ENCODE results near the gene SORD.

SORD gene

DNA sequence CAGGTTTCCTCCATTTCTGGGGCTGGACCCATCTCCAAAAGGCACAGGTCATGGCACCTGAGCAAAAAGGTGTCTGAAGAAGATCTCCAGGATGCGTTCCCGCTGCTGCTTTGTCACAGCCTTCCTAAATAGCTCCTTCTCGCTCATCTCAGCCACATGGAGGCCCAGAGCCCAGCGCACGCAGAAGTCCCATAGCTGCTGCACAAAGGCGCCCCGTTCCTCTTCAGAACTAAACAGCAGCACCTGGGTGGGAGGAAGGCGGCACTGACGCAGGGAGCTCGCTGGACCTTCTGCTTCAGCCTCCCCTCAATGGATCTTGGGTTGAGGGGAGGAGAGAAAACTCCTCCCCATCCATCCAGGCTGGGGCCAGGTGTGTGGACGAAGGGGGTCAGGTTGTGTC lies 82.6 kb downstream of the SORD start:
- Histone ChIP-seq H3K27me3 (ENCODE audit: insufficient read depth, poor library complexity, severe bottlenecking) (peaks cover 10% of the 10 kb centered on the region), H3K9me3 (ENCODE audit: severe bottlenecking) (no peaks in the 10 kb centered on the region), H3K4me1 (ENCODE audit: insufficient read depth, poor library complexity, severe bottlenecking) (no peaks in the 10 kb centered on the region), H3K4me3 (ENCODE audit: severe bottlenecking) (no peak overlapping the region), H3K36me3 (ENCODE audit: low read depth) (no peaks in the 10 kb centered on the region), H3K27ac (ENCODE audit: poor library complexity, severe bottlenecking) (no peak overlapping the region)
- ATAC-seq (ENCODE audit: low read depth) = no peak
- TF ChIP-seq, protein P1, sequence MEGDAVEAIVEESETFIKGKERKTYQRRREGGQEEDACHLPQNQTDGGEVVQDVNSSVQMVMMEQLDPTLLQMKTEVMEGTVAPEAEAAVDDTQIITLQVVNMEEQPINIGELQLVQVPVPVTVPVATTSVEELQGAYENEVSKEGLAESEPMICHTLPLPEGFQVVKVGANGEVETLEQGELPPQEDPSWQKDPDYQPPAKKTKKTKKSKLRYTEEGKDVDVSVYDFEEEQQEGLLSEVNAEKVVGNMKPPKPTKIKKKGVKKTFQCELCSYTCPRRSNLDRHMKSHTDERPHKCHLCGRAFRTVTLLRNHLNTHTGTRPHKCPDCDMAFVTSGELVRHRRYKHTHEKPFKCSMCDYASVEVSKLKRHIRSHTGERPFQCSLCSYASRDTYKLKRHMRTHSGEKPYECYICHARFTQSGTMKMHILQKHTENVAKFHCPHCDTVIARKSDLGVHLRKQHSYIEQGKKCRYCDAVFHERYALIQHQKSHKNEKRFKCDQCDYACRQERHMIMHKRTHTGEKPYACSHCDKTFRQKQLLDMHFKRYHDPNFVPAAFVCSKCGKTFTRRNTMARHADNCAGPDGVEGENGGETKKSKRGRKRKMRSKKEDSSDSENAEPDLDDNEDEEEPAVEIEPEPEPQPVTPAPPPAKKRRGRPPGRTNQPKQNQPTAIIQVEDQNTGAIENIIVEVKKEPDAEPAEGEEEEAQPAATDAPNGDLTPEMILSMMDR (IDR thresholded peaks at IDR 0.05; ENCODE audit: poor library complexity, severe bottlenecking) = no peak
- DNase-seq (ENCODE audit: low spot score) = peak; percentile 67

DNA sequence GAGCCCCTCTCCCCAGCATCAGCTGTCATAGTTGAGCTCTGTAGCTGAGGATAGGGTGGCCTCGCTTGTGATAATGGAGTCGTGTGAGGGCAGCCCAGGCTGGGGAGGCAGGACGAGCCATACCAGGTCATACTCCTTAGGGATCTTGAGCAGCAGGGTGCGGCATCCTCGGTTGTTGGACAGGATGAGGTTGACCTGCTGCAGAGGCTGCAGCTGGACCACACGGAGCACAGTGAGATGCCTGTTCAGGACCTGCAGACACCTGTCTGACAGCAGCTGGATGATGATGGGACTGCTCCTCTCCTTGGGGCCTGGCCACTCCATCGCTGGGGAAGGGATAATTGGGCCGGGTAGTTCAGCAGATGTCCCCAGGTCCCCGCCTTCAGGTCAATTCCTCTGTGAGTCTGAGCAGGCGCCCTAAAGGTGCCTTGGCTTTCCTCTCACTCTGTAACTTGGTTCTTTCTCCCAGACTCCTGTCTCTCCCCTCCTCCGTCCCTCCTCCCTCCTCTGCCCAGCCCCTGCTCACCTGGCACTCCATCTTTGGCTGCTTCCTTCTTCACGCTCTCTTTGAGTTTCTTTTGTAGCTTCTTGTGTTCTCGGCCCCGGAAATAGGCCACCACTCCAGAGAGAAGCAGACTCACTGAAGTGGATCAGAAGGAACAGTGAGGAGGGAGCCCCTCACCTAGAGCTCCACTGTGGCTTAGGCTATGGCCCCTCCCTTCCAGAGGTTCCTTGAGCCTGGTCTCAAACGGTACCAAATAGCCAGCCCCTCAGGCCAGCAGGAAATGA lies 83.2 kb downstream of the SORD start:
- TF ChIP-seq, protein P1 (IDR thresholded peaks at IDR 0.05; ENCODE audit: poor library complexity, severe bottlenecking) = no peak
- DNase-seq (ENCODE audit: low spot score) = peak; percentile 60
- H3K9me3 ChIP-seq (ENCODE audit: severe bottlenecking) = no peaks in the 10 kb centered on the region
- H3K27ac ChIP-seq (ENCODE audit: poor library complexity, severe bottlenecking) = no peak overlapping the region
- H3K4me1 ChIP-seq (ENCODE audit: insufficient read depth, poor library complexity, severe bottlenecking) = no peaks in the 10 kb centered on the region
- H3K36me3 ChIP-seq (ENCODE audit: low read depth) = no peaks in the 10 kb centered on the region
- ATAC-seq (ENCODE audit: low read depth) = no peak; the same call in 2 of the 3 replicates
- peaks cover 11% of the 10 kb centered on the region for H3K27me3 ChIP-seq (ENCODE audit: insufficient read depth, poor library complexity, severe bottlenecking)
- H3K4me3 ChIP-seq (ENCODE audit: severe bottlenecking) = no peak overlapping the region

DNA sequence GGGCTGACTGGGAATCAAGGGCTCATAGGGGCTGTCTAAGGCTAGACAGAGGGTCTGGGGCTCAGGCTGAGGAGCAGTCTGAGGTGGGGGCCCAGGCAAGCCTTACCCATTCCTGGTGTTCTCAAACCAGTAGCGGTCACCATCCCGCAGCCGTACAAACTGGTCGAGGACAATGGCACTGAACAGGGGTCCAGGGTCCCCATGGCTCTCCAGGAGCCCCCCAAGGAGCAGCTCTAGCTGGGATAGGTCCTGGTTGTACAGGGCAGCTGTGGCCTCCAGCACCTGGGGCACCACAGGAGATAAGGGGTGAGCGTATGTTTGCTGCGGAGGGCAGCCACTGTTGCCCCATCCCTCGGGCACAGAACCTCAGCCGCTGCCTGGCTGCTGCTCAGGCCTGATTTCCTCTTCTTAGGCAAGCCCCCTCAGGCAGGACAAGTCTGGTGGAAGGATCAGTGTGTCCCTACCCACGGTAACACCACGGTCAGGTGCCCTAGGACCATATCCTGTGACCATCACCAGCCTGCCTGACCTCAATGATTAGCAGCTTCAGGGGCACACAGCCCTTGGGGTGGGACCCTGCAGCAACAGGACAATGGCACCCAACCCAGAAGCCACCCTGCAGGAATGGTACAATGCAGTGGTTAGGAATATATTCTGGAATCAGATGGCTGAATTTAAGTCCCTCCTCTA lies 85.1 kb downstream of the SORD start:
- Histone ChIP-seq H3K4me1 (ENCODE audit: insufficient read depth, poor library complexity, severe bottlenecking) (no peaks in the 10 kb centered on the region), H3K27ac (ENCODE audit: poor library complexity, severe bottlenecking) (no peak overlapping the region), H3K9me3 (ENCODE audit: severe bottlenecking) (no peaks in the 10 kb centered on the region), H3K4me3 (ENCODE audit: severe bottlenecking) (no peak overlapping the region), H3K27me3 (ENCODE audit: insufficient read depth, poor library complexity, severe bottlenecking) (peaks cover 30% of the 10 kb centered on the region), H3K36me3 (ENCODE audit: low read depth) (no peaks in the 10 kb centered on the region)
- TF ChIP-seq, protein P1 (IDR thresholded peaks at IDR 0.05; ENCODE audit: poor library complexity, severe bottlenecking) = no peak
- DNase-seq (ENCODE audit: low spot score) = no peak
- ATAC-seq (ENCODE audit: low read depth) = no peak

DNA sequence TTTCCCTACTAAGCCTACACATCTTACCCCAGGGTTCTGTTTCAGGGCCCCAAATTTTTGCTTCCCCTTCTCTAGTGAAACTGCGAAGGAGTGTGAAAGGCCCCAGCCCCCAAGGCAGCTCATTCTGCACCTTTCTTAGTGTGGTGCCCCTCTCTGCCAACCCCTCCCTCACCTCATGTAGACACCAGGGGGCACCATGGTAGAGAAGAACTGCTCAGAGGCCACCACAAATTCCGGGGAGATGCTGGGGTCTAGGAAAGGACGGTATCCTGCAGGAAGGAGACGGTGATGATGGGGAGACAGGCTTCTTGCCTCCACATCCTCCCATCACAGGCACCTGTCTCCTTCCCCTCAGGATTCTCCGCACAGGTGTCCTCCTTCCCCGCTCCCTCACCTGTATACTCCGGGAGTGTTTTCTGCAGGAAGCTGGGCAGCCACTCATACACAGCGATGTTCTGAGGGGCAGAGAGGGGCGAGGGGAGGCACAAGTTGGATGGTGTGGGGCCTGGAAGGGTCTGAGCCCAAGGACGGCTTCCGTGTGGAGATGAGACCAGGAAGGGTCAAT lies 87.3 kb downstream of the SORD start:
- no peak for DNase-seq (ENCODE audit: low spot score)
- ATAC-seq (ENCODE audit: low read depth) = no peak
- no peaks in the 10 kb centered on the region for H3K36me3 ChIP-seq (ENCODE audit: low read depth)
- no peak overlapping the region for H3K4me3 ChIP-seq (ENCODE audit: severe bottlenecking)
- peaks cover 52% of the 10 kb centered on the region for H3K27me3 ChIP-seq (ENCODE audit: insufficient read depth, poor library complexity, severe bottlenecking)
- no peaks in the 10 kb centered on the region for H3K4me1 ChIP-seq (ENCODE audit: insufficient read depth, poor library complexity, severe bottlenecking)
- no peak overlapping the region for H3K27ac ChIP-seq (ENCODE audit: poor library complexity, severe bottlenecking)
- no peaks in the 10 kb centered on the region for H3K9me3 ChIP-seq (ENCODE audit: severe bottlenecking)
- TF ChIP-seq, protein P1 (IDR thresholded peaks at IDR 0.05; ENCODE audit: poor library complexity, severe bottlenecking) = peak; percentile 29

All from RWPE2 (cell line).